HL-60 (cell line): ENCODE data around the gene RIN2.

Source experiments
- DNase-seq, 2 experiments: peaks; one replicate each; pipeline ENCODE4 v3.0.0-alpha.2; 2010 to 2020; ENCODE audit warnings: low read depth in 1 of 2, low spot score in 1 of 2
- H3K27ac ChIP-seq: fragments of 250-450 bp; sonication (Bioruptor Pico); replicated peaks from 2 replicates; pipeline ENCODE4 v1.5.1; 2020; ENCODE audit warnings: mild to moderate bottlenecking, moderate library complexity
- H3K27me3 ChIP-seq: fragments of 250-450 bp; sonication (Bioruptor Pico); 2 replicates; pipeline ENCODE4 v1.5.1; 2021; ENCODE audit warnings: mild to moderate bottlenecking, moderate library complexity; ENCODE audit not compliant: insufficient read depth, poor library complexity, severe bottlenecking
- H3K4me3 ChIP-seq: replicated peaks from 2 replicates; pipeline ENCODE4 v1.5.1; 2011; ENCODE audit warnings: mild to moderate bottlenecking, control low read depth, low read length; ENCODE audit not compliant: insufficient read depth
- GABPA ChIP-seq: IDR thresholded peaks from 2 replicates; pipeline ENCODE4 v1.6.1; 2012; ENCODE audit warnings: low read depth
- POLR2AphosphoS5 ChIP-seq: IDR thresholded peaks from 2 replicates; pipeline ENCODE4 v1.6.1; 2012; ENCODE audit warnings: low read depth
- REST ChIP-seq: IDR thresholded peaks from 2 replicates; pipeline ENCODE4 v1.6.1; 2012; ENCODE audit warnings: low read depth; ENCODE audit not compliant: insufficient replicate concordance
- SPI1 ChIP-seq: IDR thresholded peaks from 2 replicates; pipeline ENCODE4 v1.6.1; 2012; ENCODE audit warnings: low read depth, mild to moderate bottlenecking, borderline replicate concordance
- TF ChIP-seq, protein P1 (sequence below): IDR thresholded peaks from one replicate; pipeline ENCODE4 v1.5.1; 2011; ENCODE audit warnings: low read length, control low read depth, inconsistent platforms; ENCODE audit not compliant: insufficient read depth

Gene RIN2

GRCh38 chr20:19807191-19807945 is 49.3 kb downstream of the RIN2 start:
- TF ChIP-seq POLR2AphosphoS5 (no peak), GABPA (no peak), REST (no peak), SPI1 (no peak)
- TF ChIP-seq, protein P1, sequence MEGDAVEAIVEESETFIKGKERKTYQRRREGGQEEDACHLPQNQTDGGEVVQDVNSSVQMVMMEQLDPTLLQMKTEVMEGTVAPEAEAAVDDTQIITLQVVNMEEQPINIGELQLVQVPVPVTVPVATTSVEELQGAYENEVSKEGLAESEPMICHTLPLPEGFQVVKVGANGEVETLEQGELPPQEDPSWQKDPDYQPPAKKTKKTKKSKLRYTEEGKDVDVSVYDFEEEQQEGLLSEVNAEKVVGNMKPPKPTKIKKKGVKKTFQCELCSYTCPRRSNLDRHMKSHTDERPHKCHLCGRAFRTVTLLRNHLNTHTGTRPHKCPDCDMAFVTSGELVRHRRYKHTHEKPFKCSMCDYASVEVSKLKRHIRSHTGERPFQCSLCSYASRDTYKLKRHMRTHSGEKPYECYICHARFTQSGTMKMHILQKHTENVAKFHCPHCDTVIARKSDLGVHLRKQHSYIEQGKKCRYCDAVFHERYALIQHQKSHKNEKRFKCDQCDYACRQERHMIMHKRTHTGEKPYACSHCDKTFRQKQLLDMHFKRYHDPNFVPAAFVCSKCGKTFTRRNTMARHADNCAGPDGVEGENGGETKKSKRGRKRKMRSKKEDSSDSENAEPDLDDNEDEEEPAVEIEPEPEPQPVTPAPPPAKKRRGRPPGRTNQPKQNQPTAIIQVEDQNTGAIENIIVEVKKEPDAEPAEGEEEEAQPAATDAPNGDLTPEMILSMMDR: no peak
- H3K4me3 ChIP-seq: no peak overlapping the region
- DNase-seq: no peak
- no peaks in the 10 kb centered on the region for H3K27me3 ChIP-seq
- no peak overlapping the region for H3K27ac ChIP-seq
